ENCODE measurements around the gene DNAH1.

DNA sequence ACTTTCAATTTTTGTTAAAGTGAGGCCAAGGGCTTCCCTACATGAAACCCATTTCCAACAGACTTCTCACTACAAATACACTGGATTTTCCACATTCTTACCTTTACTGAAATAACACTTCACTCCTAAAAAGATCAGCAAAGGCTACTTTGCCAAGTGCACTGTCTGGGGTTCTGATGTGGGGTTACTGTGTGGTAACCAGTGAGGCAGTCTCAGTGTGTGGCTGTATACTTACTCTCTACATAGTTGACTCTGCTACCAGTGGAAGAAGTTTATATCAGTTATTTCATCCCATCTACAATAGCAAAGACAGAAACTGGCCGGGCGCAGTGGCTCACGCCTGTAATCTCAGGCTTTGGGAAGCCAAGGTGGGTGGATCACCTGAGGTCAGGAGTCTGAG is 43.3 kb upstream of the DNAH1 start:
- no peak for TF ChIP-seq POLR2AphosphoS5 (IDR thresholded peaks at IDR 0.05; ENCODE audit: low read depth, low read length)
- TF ChIP-seq PAX5 (IDR thresholded peaks at IDR 0.05; ENCODE audit: insufficient read depth, low read length, severe bottlenecking): no peak
- no peak for TF ChIP-seq POLR2A (IDR thresholded peaks at IDR 0.05; ENCODE audit: low read depth, low read length)
- TF ChIP-seq TAF1 (IDR thresholded peaks at IDR 0.05; ENCODE audit: low read depth, low read length): no peak
- no peak for TF ChIP-seq SPI1 (IDR thresholded peaks at IDR 0.05; ENCODE audit: low read depth, low read length)
- TF ChIP-seq POU2F2 (IDR thresholded peaks at IDR 0.05; ENCODE audit: low read depth, low read length): no peak
